GM19328 (cell line): ENCODE results near the gene EXPH5.

Source experiments
- ATAC-seq: cut with Tn5 transposase; IDR thresholded peaks from one replicate; pipeline ENCODE4 v1.9.1; 2021; ENCODE audit warnings: mild to moderate bottlenecking, moderate library complexity; ENCODE audit not compliant: unreplicated experiment

Gene EXPH5

GRCh38 chr11:108474664-108475463 is 118.7 kb downstream of the EXPH5 start:
- ATAC-seq: no peak

- no peak for ATAC-seq
These were observed 120.9 kb downstream of the EXPH5 start for GRCh38 chr11:108472681-108473080.

- no peak for ATAC-seq
These were observed 125.1 kb downstream of the EXPH5 start for GRCh38 chr11:108468478-108468864.

- peak; percentile 99 for ATAC-seq
These were observed 126.3 kb downstream of the EXPH5 start, which contains the start of gene C11orf65 for GRCh38 chr11:108467091-108467823. C11orf65 (minus strand) TSS chr11:108467529; CDS start chr11:108461559, 5,970 bp downstream.

GRCh38 chr11:108466405-108466804 is 127.2 kb downstream of the EXPH5 start:
- ATAC-seq: no peak
